ENCODE measurements around the gene RPS14. TPM values are rescaled to one million over a fixed set of nuclear protein-coding genes. Genes with fewer than 3 reads are reported as not detected.
"Not testable (repeated sequence)": the region's sequence is repeated elsewhere in the genome, so short reads cannot be mapped to it uniquely, and the experiment has no call there.

The RPS14 gene
- total and polyA plus RNA-seq, 9 donors: 2,422 to 5,452 (median 2,882) TPM

DNA sequence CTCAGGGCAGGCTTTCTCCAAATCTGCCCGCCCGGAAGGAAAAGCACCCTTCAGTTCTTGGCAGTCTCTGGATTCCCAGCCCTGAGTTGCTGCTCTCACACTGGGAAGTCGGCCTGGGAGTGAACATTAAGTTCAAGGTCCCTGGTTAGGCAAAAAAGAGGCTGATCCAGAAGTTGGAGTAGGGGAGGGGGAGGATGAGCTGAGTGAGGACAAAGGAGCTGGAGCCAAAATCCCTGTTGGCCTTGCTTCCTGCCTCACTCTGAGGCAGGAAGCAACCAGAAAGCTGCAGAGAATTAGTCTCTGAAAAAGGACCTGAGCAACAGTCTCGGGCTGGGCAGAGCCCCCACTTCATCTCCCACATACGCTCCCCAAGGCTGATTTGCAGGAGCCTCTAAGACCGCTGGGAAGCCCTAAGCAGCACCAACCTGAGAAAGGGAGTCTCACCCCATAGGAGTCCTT is 15.0 kb upstream of the RPS14 start:
- Histone ChIP-seq H3K4me1 (ENCODE audit: control insufficient read depth, insufficient read depth, low read length) (peaks cover 17% of the 10 kb centered on the region), H3K27ac (ENCODE audit: low read length) (peak overlapping the region; percentile 89), H3K36me3 (ENCODE audit: control insufficient read depth, insufficient read depth, low read length) (no peaks in the 10 kb centered on the region), H3K27me3 (ENCODE audit: control insufficient read depth, insufficient read depth, low read length) (no peaks in the 10 kb centered on the region), H3K9me3 (replicated peaks; ENCODE audit: control insufficient read depth, low read depth, low read length) (no peaks in the 10 kb centered on the region), H3K4me3 (ENCODE audit: low read length) (no peak overlapping the region)
- DNase-seq: peak; percentile 90
- 13% methylated on average over 4 of the region's 6 CpGs for WGBS (ENCODE audit: insufficient coverage)

DNA sequence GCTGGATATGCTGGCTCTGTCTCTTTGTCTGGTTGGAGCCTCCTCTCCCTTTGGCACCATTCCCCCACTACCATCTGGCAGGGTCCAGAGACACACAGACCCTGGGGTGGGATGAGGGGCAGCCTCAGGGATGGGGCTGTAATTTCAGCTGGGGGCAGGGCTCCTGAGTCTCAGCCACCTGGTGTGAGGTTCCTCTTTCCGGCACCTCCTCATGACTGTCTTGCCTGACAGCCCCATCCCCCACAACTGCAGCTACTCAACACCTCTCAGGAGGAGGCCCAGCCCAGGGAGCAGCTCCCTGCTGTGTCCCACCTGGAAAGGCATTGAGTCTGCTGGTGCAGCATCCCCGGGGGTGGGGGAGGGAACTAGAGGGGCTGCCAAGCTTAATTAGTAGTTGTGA is 11.7 kb upstream of the RPS14 start:
- Histone ChIP-seq H3K27ac (ENCODE audit: low read length) (no peak overlapping the region), H3K4me1 (ENCODE audit: control insufficient read depth, insufficient read depth, low read length) (peaks cover 24% of the 10 kb centered on the region), H3K36me3 (ENCODE audit: control insufficient read depth, insufficient read depth, low read length) (no peaks in the 10 kb centered on the region), H3K27me3 (ENCODE audit: control insufficient read depth, insufficient read depth, low read length) (no peaks in the 10 kb centered on the region), H3K4me3 (ENCODE audit: low read length) (no peak overlapping the region), H3K9me3 (replicated peaks; ENCODE audit: control insufficient read depth, low read depth, low read length) (no peaks in the 10 kb centered on the region)
- DNase-seq: no peak
- WGBS (ENCODE audit: insufficient coverage): no CpG with 5 or more reads among the region's 2 CpGs

DNA sequence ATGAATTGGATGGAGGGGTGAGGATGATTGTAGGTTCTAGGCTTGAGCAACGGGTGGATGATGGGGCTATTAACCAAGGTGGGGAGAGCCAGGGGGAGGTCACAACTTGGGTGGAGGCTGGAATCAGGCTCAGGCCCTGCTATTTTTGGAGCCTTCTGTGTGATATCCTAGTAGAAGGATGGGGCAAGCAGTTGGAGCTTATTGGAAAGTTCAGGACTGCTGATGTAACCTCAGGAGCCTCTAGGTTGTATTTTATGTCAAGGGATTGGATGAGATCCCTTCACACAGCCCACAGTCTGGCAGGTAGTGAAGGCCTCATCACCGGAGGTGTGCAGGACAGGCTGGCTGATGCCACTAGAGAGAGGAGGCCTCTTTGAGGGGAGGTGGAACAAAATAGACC is 11.2 kb upstream of the RPS14 start:
- Histone ChIP-seq H3K27me3 (ENCODE audit: control insufficient read depth, insufficient read depth, low read length) (no peaks in the 10 kb centered on the region), H3K4me1 (ENCODE audit: control insufficient read depth, insufficient read depth, low read length) (peaks cover 22% of the 10 kb centered on the region), H3K36me3 (ENCODE audit: control insufficient read depth, insufficient read depth, low read length) (no peaks in the 10 kb centered on the region), H3K4me3 (ENCODE audit: low read length) (no peak overlapping the region), H3K9me3 (replicated peaks; ENCODE audit: control insufficient read depth, low read depth, low read length) (no peaks in the 10 kb centered on the region), H3K27ac (ENCODE audit: low read length) (no peak overlapping the region)
- 35% methylated on average over 2 of the region's 2 CpGs for WGBS (ENCODE audit: insufficient coverage)
- DNase-seq: no peak

DNA sequence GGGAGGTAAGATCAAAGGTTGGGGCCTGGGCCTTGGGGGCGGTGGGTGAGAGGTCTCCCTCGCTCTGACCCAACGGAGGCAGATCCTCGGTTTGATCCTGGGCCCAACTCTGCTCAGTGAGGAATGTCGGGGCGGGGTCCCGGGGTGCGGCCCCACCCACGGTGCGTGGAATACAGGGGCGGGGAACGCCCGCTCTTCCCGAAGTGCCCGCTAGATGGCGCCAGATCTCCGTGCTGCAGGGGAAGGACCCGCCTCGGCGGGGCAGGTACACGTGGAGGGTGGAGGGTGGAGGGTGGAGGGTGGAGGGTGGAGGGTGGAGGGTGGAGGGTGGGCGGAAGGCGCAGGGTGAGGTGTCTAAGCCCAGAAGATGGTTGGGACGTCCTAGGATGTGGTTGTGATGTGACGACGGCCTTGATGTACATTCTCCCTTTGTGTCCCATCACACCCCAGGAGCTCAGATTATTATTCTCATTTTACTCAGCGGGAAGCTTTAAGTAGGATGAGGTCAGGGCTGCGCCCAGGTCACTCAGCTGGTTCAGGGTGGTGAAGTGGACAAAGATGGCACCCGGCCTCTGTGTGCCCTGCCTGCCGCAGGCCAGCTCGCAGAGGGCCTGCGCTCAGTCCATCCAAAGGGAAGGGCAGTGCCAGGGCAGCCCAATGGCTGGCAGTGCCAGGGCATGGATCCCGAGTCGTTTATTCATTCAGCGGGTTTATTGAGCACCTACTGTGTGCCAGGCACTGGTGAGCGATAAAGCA is 9.4 kb upstream of the RPS14 start:
- Histone ChIP-seq H3K36me3 (ENCODE audit: control insufficient read depth, insufficient read depth, low read length) (no peaks in the 10 kb centered on the region), H3K27me3 (ENCODE audit: control insufficient read depth, insufficient read depth, low read length) (no peaks in the 10 kb centered on the region), H3K4me1 (ENCODE audit: control insufficient read depth, insufficient read depth, low read length) (peaks cover 7% of the 10 kb centered on the region), H3K9me3 (replicated peaks; ENCODE audit: control insufficient read depth, low read depth, low read length) (no peaks in the 10 kb centered on the region), H3K4me3 (ENCODE audit: low read length) (no peak overlapping the region), H3K27ac (ENCODE audit: low read length) (no peak overlapping the region)
- WGBS (ENCODE audit: insufficient coverage): 38% methylated on average over 21 of the region's 36 CpGs
- DNase-seq: peak; percentile 69

DNA sequence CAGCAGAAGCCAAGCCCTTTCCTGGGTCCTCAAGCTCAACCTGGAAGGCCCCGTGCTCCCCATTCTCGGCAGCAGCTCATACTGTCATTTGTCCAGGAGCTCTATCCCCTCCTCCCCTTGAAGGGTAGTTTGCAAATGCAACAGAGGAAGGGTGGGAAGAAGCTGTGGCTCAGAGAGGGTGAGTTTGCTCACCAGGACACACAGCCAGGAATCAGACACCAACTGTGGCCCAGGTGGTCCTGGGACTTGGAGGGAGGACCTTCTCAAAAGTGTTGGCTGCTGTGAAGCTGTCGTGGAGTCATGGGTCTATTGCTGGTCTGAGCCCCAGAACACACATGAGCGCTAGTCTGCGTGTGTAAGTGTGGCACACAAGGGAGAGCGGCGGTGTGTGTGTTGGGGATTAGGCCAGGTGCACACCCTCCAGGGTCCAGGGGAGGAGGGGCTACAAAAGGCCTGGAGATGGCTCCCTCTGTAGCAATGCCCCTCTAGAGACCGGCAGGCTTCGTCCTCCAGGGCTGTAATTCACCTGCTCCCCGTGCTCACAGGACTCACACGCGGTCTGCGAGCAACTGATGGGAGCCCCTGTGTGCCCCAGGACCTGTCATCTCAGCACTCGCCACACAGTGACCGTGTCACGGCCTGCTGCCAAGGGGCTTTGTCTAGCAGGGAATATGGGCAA is 8.2 kb upstream of the RPS14 start:
- Histone ChIP-seq H3K27ac (ENCODE audit: low read length) (no peak overlapping the region), H3K4me3 (ENCODE audit: low read length) (no peak overlapping the region), H3K27me3 (ENCODE audit: control insufficient read depth, insufficient read depth, low read length) (no peaks in the 10 kb centered on the region), H3K4me1 (ENCODE audit: control insufficient read depth, insufficient read depth, low read length) (peaks cover 7% of the 10 kb centered on the region), H3K36me3 (ENCODE audit: control insufficient read depth, insufficient read depth, low read length) (no peaks in the 10 kb centered on the region), H3K9me3 (replicated peaks; ENCODE audit: control insufficient read depth, low read depth, low read length) (no peaks in the 10 kb centered on the region)
- WGBS (ENCODE audit: insufficient coverage): 91% methylated on average over 14 of the region's 16 CpGs
- no peak for DNase-seq

DNA sequence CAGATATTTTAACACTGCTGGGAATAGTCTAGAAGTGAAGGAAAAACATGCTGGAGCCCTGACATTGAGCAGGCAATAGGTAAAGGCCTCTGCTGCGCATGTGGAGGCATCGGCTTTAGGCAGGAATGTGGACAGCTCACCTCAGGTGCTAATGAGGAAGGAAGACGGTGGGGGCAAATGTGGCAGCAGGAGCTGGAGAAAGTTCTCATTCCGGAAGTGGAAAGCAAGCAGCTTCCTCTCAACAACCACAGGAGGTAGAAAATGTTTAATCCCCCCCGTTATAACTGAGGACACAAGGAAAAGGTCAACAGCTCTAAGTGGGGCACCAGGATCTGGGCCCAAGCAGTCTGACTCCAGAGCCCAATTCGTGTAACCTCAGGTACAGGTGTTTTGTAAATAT is 7.6 kb upstream of the RPS14 start:
- Histone ChIP-seq H3K27ac (ENCODE audit: low read length) (no peak overlapping the region), H3K27me3 (ENCODE audit: control insufficient read depth, insufficient read depth, low read length) (no peaks in the 10 kb centered on the region), H3K36me3 (ENCODE audit: control insufficient read depth, insufficient read depth, low read length) (no peaks in the 10 kb centered on the region), H3K4me3 (ENCODE audit: low read length) (no peak overlapping the region), H3K9me3 (replicated peaks; ENCODE audit: control insufficient read depth, low read depth, low read length) (no peaks in the 10 kb centered on the region), H3K4me1 (ENCODE audit: control insufficient read depth, insufficient read depth, low read length) (peaks cover 7% of the 10 kb centered on the region)
- no peak for DNase-seq
- WGBS (ENCODE audit: insufficient coverage): 68% methylated on average over 4 of the region's 6 CpGs

DNA sequence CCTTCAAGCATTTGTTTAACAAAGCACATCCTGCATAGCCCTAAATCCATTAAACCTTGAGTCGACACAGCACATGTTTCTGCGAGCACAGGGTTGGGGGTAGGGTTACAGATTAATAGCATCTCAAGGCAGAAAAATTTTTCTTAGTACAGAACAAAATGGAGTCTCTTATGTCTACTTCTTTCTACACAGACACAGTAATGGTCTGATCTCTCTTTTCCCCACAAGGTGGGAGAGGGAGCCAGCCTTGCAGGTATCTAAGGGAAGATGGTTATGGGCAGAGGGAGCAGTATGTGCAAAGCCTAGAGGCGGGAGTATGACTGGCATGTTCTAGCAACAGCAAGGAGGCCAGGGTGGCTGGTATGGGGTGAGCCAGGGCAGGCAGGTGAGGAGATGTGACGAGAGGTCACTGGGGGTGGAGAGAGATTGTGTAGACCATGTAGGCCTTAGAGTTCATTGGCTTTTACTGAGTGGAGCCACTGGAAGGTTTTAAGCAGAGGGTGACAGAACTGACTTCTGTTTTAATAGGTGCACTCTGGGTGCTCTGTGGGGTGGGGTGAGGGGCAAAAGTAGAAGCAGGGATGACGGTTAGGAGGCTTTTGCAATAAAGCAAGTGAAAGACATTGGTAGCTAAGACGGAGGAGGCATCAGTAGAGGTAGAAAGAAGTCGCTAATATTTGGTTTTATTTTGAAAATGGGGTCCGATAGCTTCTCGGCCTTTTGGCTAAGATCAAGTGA is 5.1 kb upstream of the RPS14 start:
- Histone ChIP-seq H3K4me3 (ENCODE audit: low read length) (no peak overlapping the region), H3K9me3 (replicated peaks; ENCODE audit: control insufficient read depth, low read depth, low read length) (peaks cover 5% of the 10 kb centered on the region), H3K27ac (ENCODE audit: low read length) (no peak overlapping the region), H3K4me1 (ENCODE audit: control insufficient read depth, insufficient read depth, low read length) (peaks cover 7% of the 10 kb centered on the region), H3K36me3 (ENCODE audit: control insufficient read depth, insufficient read depth, low read length) (no peaks in the 10 kb centered on the region), H3K27me3 (ENCODE audit: control insufficient read depth, insufficient read depth, low read length) (no peaks in the 10 kb centered on the region)
- whole genome bisulfite sequencing (ENCODE audit: insufficient coverage): 79% methylated on average over 7 of the region's 9 CpGs
- no peak for DNase-seq

DNA sequence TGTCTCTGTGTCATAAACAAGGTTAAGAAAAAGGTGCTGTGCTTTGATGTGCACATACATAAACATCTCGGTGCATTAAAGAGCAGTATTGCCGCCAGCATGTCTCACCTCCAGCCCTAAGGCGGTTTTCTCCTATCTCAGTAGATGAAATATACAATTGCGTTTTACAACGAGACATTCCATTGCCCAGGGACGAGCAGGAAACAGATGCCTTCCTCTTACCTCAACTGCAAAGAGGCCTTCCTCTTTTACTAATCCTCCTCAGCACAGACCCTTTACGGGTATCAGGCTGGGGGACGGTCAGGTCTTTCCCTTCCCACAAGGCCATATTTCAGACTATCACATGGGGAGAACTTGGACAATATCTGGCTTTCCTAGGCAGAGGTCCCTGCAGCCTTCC is 4.5 kb upstream of the RPS14 start:
- H3K9me3 ChIP-seq (replicated peaks; ENCODE audit: control insufficient read depth, low read depth, low read length); H3K4me3 ChIP-seq (ENCODE audit: low read length); H3K4me1 ChIP-seq (ENCODE audit: control insufficient read depth, insufficient read depth, low read length); DNase-seq; H3K27ac ChIP-seq (ENCODE audit: low read length); H3K27me3 ChIP-seq (ENCODE audit: control insufficient read depth, insufficient read depth, low read length); H3K36me3 ChIP-seq (ENCODE audit: control insufficient read depth, insufficient read depth, low read length): not testable (repeated sequence)
- no CpG with 5 or more reads among the region's 8 CpGs for WGBS (ENCODE audit: insufficient coverage)

DNA sequence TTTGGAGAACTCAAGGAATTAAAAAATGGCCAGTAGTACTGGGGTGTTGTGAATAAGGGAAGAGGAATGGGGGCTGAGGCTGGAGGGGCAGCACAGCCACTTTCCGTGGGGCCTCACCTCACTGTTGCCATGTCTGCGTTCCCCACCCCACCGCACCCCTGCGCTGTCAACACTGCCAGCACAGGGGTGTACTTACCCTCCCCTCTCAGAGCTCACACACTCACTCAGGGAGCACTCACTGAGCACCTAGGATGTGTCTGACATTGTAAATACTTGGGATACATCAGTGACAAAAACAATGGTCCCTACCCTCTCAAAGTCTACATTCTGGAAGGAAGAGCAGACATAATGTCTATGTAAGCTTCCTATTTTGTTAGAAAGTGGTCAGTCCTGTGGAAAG is 3.4 kb upstream of the RPS14 start:
- Histone ChIP-seq H3K36me3 (ENCODE audit: control insufficient read depth, insufficient read depth, low read length) (peaks cover 4% of the 10 kb centered on the region), H3K27me3 (ENCODE audit: control insufficient read depth, insufficient read depth, low read length) (no peaks in the 10 kb centered on the region), H3K9me3 (replicated peaks; ENCODE audit: control insufficient read depth, low read depth, low read length) (peaks cover 5% of the 10 kb centered on the region), H3K4me1 (ENCODE audit: control insufficient read depth, insufficient read depth, low read length) (peaks cover 8% of the 10 kb centered on the region), H3K27ac (ENCODE audit: low read length) (no peak overlapping the region), H3K4me3 (ENCODE audit: low read length) (no peak overlapping the region)
- no peak for DNase-seq
- no CpG with 5 or more reads among the region's 4 CpGs for WGBS (ENCODE audit: insufficient coverage)

DNA sequence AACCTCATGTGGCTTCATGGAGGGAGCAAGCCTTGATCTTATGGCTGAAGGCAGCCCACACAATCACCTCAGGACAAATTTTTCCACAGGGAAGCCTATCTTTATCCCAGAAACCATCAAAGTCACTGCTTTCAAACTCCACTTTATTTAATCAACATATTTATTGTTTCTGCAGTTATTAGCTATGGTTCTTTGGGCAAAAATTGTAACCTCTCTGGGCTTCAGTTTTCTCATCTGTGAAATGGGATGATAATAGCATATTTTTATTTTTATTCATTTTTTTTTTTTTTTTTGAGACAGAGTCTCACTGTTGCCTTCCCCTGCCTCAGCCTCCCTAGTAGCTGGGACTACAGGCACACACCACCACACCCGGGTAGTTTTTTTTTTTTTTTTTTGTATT is 2.1 kb upstream of the RPS14 start:
- Histone ChIP-seq H3K9me3 (replicated peaks; ENCODE audit: control insufficient read depth, low read depth, low read length) (peaks cover 5% of the 10 kb centered on the region), H3K4me3 (ENCODE audit: low read length) (no peak overlapping the region), H3K27me3 (ENCODE audit: control insufficient read depth, insufficient read depth, low read length) (no peaks in the 10 kb centered on the region), H3K4me1 (ENCODE audit: control insufficient read depth, insufficient read depth, low read length) (peaks cover 15% of the 10 kb centered on the region), H3K27ac (ENCODE audit: low read length) (no peak overlapping the region), H3K36me3 (ENCODE audit: control insufficient read depth, insufficient read depth, low read length) (peaks cover 17% of the 10 kb centered on the region)
- DNase-seq: no peak
- WGBS (ENCODE audit: insufficient coverage): no CpG with 5 or more reads among the region's 1 CpG

Data from muscle of leg (tissue), 11 donors.